ENCODE results near the gene UTF1.
"Not testable (repeated sequence)": the region's sequence is repeated elsewhere in the genome, so short reads cannot be mapped to it uniquely, and the experiment has no call there.

The UTF1 gene

DNA sequence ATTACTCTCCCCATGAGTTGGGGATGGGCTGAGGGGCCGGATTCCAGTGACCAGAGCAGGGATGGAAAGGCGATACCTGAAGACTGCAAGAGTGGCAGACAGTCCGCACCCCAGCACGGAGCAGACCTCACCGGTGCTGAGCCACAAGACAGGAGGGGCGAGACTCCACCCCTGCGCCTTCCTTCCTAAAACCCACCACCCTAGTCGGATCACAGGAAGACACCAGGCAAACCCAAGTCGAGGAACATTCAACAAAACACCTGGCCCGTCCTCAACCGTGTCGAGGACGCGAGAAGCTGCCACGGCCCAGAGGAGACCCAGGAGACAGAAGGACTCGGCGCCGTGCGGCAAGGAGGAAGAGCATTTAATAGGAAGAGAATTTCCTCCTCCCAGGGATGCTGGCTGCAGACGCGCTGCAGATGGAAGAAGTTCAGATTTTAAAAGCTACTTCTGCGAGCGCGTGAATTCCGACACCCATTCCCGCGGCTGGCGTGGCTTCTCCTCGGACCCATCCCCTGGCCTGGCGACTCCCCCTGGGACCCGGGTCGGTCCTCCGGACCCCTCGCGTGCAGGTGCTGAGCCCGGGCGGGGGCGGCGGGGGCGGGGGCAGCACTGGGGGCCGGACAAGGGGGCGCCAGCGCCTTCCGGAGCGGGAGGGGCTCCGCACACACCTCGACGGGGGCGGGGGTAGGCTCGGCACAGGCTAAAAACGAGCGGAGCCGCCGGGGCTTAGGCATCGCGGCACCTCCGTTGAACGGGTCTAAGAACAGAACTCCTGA, 563 bp upstream of the UTF1 start:
- no peak for DNase-seq

GRCh38 chr10:133230387-133231195, 574 bp downstream of the UTF1 start:
- no peak for DNase-seq

GRCh38 chr10:133231244-133231945, 1.4 kb downstream of the UTF1 start:
- DNase-seq: no peak

- no peak for DNase-seq
Measured at GRCh38 chr10:133231946-133232574, 2.0 kb downstream of the UTF1 start.

GRCh38 chr10:133234796-133235195, 4.8 kb downstream of the UTF1 start:
- not testable (repeated sequence) for DNase-seq

- no peak for DNase-seq
Measured at GRCh38 chr10:133235265-133235855, 5.3 kb downstream of the UTF1 start.

- no peak for DNase-seq
Measured at GRCh38 chr10:133235932-133236331, 5.9 kb downstream of the UTF1 start.

DNA sequence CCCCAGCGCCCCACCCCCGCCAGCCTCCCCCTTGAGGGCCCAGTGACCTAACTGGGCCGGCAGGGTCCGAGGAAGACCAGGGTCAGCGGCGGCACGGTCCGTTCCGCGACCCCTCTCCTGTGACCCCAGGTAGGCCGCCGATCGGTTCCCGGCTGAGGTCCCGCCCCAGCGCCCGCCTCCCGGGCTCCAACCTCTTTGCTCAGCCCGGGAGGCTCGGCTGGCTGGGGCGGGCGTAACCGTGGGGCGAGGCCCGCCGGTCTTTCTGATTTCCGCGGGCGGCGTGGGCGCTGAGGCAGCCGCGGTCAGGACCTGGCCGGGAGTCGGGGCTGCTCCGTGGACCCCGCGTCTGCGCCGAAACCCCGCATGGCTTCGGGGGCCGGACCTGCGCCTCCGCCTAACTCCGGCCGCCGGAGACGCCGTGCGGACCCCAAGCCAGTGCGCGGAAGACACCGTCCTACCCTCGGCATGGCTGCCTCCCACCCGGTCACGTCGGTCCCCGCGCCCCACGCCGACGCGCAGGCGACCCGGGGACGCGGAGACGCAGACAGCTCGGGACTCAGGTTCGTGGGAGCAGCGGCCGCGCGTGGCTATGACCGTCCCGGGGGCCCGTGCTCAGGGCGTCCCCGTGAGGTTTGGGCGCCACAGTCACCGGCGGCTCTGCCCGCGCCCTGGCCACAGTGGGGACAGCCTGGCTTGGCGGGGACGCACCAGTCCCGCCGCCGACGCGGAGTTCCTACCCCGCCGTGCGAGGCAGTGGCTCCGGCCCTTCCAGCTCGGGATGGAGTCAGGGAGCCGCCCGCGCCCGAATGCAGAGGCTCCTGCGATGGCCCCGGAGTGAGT, 6.6 kb downstream of the UTF1 start:
- DNase-seq: no peak

GRCh38 chr10:133237241-133237587, 7.2 kb downstream of the UTF1 start:
- DNase-seq: no peak

GRCh38 chr10:133237588-133238465, 7.8 kb downstream of the UTF1 start, which contains the start of gene VENTX:
TSS of gene VENTX (plus strand) at chr10:133237855. CDS start at chr10:133237915, 60 bp downstream.
- DNase-seq: no peak

DNA sequence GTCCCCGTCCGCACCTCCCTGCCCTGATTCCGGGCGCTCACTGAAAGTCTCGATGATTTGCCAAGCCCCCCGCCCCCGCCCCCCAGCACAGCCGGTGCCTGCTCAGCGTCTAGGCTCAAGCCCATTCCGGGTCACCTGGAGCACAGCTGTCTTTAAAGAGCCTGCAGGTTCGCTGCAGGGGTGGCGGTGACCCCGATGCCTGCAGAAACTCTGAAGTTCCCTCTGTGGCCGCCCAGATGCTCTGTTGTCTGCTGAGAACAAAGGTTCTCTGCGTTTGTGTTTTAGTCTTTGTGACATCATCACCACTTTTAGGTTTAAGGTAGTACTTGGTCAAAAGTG, 8.4 kb downstream of the UTF1 start:
- DNase-seq: no peak

GRCh38 chr10:133239990-133240389, 10.0 kb downstream of the UTF1 start:
- no peak for DNase-seq

- DNase-seq: no peak
Measured at GRCh38 chr10:133241501-133242205, 11.6 kb downstream of the UTF1 start.

GRCh38 chr10:133242611-133243356, 12.8 kb downstream of the UTF1 start:
- peak; percentile 20 for DNase-seq

DNA sequence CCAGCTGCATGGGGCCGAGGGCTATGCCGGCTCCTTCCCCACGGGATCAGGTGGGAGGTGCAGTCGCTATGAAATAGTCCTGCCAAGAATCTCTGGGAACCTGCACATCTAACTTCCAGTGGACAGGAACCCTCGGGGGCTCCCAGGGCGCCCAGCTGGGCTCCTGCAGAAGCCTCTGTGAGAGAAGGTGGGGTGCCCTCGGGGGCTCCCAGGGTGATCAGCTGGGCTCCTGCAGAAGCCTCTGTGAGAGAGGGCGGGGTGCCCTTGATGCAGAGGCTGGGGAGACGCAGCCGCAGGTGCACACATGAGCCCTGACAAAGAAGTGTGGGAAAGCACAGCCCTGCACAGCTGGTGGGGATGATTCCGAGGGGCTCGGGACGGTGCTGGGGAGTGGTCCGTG, 13.6 kb downstream of the UTF1 start:
- DNase-seq: no peak

DNA sequence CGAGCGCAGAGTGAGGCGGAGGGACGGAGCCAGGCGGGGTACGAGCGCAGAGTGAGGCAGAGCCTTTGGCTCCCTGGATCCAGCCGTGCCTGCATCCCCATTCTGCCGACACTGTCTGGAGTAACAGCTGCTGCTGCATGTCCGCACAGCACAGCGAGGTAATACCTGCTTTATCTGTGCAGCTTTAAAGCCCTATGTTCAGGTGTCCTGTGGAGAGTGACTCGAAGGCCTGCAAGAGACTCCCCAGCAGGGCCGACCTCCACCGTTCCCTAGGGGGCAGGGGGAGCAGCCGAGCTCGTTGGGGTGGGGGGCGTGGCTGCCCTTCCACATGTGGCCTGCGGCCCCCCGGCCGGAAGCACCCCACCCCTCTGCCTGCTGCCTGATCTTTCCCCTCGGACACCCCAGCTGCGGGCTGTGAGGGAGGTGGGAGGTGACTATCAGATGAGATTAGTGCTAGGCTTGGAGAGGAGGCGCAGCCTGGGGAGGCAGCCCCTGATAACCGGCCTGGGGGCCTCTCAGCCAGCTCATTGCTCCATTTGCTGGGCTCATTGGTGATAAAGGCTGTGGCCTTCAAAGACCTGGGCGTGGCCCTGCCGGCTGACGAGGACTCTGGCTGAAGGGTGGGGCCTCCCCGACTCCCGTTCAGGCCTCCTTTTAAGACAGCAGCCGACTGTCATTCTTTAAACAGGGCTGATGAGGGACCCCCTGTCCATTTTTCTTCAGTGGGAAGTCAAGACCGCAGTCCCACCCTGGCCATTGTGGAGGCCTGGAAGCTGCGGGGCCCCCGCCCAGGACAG, 15.6 kb downstream of the UTF1 start:
- DNase-seq: no peak

DNA sequence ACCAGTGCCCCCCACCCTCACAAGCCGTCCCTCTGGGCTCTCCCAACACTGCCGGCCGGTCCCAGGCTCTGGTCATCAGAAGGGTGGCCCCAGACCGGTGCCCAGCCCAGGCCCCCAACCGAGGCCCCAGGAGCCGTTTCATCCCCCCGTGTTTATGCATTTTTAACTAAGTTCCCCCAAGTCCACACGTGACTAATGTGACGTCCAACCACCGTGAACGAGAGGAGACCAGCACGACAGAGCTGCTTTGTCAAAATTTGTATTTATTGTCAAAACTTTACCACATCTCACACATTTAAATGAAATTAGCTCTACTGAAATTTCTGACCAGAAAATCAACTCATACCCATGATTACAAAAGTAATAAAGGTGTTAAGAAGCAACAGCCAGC, 16.2 kb downstream of the UTF1 start:
- DNase-seq: no peak

DNA sequence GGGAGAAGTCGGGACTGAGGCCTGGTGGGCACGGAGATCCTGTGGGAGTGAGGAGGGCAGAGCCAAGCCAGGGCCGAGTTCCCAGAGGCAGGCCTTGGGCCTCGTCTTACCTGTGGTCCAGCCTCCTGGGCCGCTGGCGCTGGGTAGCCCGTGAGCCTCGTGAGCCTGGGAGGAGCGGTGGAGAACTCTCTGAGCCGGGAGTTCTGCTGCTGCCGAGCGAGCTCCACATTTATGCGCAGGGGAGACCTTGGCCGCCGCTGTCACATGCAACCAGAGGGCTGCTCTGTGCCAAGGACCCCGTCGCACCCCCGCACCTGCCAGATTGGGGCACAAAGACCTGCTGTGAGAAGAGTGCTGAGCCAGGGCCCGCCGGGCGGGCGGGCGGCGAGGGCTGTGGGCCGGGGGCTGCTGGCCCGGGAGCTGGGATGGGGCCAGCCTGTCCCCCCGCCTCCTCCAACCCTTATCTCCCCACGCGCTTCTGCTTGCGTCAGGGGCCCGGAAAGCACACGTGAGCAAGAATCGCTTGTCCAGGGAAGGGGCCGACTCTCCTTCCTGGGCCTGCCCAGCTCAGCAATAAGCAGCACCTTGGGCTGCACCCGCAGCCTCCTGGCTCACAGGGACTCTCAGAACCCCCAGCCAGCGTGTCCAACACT, 17.8 kb downstream of the UTF1 start:
- DNase-seq: no peak

Data from EL (cell line).